NCI-H1417 treated with DMSO at 0.1 percent for 48 hours (cell line): ENCODE results near the gene TTC9.
A peak's percentile ranks its signal among the peaks of the same experiment; 100 is the strongest.
"Not testable (repeated sequence)": the region's sequence is repeated elsewhere in the genome, so short reads cannot be mapped to it uniquely, and the experiment has no call there.

Source experiments
- DNase-seq: peaks from one replicate; lab custom pipeline; 2025; lab: John Stamatoyannopoulos, UW

Gene TTC9

DNA sequence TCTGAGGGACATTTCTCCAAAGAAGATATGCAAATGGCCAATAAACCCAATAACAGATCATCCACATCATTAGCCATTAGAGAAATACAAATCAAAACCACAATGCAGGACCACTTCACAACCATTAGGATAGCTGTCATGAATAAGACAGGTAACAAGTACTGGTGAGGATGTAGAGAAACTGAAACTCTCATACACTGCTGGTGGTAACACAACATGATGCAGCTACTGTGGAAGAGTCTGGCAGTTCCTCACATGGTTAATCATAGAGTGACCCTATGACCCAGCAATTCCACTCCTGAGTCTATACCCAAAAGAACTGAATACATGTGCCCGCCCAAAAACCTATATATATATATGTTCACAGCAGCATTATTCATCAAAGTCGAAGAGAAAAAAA lies 39.0 kb downstream of the TTC9 start:
- no peak for DNase-seq

DNA sequence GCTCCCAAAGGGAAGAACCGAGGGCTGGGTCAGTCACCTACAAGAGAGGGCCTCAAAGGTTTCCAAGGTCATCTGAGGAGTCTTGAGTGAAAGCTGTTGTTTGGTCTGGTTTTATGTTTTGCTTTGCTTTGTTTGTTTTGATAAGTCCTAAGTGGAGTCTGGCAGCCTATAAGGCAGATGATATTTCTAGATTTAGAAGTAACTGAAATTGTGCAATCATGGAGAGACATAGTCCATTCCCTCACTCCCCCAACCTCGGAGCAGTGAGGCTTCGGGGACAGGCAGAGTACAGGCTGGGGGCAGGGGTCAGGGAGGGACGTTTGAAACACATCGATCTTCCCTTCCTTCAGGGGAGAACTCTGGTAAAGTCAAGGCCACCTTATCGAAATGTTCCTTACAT lies 42.3 kb downstream of the TTC9 start:
- no peak for DNase-seq

DNA sequence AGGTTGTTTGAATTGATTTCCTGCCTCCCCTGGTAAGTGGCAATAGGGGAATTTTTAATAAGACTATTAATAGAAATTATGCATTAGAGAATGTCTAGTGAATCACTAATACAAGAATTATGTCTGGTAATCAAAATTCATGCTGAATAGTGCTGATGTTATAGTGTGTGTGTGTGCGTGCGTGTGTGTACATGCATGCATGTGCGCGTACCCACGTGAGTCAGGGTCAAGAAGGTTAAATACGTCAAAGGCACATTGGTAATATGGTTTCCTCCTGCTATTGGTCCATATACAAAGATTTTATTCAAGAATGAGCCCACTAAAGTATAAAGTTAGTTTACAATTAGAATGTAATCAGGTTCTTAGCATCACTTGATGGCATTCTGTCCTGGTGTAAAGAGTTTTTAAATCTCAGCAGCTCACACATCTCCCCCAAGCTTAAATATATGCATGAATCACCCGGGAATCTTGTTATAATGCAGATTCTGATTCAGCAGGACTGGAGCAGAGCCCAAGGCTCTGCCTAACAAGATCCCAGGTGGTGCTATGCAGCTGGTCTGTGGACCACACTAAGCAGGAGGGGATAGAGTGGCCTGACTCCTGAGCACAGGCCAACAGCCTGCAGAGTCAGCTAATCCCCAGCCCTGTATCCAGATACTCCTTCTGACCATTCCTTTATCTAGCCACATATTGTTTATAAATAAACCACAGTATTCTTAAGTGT lies 43.9 kb downstream of the TTC9 start:
- no peak for DNase-seq

DNA sequence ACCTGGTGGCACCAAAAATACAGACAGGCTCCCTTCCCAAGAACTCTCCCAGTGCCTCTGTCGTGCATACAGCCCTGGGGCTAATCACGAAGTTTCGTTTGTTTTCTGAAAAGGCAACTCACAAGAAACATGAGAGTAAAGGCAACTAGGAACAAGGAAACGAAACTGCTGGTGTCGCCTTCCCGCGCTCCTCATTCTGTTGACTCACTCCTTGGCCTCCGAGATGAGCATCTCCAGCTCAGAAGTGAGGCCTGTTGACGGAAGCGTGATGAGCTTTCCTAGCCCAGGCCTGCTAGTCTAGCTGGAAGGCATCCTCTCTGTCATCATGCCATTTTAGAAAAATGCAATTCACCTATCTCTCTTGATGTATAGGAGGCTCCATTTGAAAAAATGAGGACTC lies 50.5 kb downstream of the TTC9 start:
- DNase-seq, result no peak

DNA sequence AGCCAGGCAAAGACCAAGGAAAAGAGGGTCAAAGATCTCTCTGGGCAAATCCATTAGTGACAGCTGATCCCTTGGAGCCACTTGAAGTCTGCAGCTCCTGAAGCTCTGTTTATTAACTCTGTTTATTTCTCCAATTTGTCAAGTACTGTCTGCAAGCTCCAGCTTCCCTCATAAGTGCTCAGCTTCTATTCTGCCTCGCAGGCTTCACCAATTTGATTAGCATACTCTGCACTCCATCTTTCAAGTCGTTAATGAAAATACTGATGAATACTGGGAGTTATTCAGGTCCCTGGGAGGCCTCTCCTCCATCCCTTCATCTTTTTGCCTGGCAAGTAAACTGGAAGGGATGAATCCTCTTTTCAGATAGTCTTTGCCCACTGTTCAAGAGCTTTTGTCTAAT lies 54.3 kb downstream of the TTC9 start:
- no peak for DNase-seq

DNA sequence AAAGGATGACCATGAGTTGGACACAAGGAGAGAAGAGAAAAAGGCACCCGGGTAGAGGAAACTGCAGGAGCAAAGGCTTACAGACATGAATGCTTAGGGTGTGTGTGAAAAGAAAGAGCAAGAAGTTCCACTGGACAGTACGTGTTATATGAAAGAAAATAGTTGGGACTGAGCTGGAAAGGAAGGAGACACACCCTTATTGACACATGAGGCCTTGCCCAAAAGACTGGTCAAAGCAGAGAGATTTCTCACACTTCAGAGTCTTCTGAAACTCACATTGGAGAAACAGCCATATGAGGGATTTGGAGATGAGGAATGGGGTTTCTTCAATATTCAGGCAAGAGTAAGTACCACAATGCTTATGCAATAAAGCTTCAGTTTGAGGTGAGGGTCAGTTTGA lies 56.0 kb downstream of the TTC9 start:
- DNase-seq, result no peak

DNA sequence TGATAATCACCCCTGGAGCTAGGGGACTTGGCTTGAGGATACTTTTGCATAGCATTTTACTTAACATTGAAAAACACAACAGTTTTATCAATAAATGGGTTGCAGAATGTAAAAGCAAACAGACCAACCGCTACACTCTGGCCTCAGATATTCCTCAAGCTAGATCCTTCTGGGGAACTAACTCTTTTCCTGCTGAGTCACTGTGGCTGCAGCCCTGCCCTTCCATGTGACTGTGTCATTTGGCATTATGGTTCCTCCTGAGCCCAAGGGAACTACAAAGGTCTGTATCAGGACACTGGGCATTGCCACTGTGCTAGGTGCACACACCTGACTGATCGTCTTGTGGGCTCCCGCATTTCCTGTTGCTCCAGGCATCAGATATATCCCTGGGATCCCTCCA lies 56.6 kb downstream of the TTC9 start:
- no peak for DNase-seq

DNA sequence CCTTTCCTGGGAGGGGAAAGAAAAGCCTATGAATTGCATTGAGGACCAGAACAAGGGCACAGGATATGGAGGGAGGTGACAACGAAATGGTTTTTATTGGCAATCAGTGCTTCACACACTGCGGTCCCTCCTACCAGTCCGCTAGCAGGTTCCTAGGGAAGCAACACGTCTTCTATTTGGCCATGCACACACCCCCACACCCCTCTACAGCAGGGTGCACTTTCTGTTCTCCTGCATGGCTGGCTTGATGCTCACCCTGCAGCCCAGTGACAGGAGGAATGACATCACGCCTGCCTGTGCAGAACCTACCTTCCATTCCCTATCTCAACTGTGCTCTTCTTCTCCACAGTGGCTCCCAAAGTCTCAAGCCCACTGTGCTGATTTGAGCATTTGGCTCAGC lies 57.9 kb downstream of the TTC9 start:
- DNase-seq, result no peak

DNA sequence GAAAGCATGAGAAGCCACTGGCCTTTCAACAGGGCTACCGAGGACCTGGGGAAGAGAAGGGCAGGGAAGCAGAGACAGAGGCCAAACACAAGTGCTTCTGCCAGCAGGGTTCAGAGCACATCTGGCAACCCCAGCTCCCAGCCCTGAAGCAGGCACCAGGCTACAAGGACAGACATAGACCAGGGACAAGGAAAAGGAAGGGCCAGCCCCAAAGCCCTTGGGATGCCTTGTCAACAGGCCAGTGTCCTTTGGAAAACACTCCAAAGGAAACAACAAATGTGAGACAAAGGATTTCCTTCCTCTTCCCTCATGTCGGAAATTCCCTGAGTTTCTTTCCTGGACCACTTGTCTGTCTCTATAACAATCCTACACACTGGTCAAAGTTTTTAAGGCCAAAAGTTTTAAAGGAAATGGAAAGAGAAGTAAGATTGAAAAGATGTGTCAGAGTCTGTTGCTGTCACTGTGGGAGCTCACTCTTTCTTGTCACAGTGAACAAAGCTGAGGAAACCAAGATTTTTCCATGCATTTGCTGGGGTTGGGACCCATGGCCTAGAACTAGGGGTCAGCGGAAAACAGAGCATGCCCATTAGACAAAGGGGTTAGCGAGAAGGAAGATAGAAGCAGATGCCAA lies 59.4 kb downstream of the TTC9 start:
- DNase-seq, result no peak

DNA sequence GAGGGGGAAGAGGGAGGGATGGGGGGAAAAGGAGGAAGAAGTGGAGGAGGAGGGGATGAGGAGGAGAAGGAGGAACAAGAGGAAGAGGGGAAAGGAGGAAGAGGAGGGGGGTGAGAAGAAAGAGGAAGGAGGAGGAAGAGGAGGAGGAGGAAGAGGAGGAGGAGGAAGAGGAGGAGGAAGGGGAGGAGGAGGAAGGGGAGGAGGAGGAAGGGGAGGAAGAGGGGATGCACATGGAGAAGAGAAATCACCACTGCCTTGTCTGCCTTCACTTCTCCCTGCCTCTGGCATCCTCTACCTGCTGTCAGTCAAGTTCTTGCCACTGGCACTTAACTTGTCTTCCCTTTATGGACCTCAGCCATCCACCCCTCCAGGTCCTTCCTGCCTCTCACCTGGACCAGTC lies 59.9 kb downstream of the TTC9 start:
- DNase-seq, result no peak

DNA sequence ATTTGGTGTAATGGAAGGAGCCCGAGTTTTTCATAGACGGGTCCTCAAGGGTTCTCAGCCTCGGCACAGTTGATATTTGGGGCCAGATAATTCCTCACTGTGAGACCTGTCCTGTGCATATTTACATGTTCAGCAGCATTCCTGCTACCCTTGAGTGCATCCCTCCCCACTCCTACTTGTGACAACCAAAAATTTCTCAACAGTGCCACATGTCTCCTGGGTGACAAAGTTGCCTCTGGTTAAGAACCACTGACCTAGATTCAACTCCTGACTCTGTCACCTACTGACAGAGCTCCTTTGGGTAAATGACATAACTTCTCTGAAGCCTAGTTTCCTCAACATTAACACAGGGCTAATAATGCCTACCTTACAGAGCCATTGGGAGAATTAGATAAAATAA lies 60.4 kb downstream of the TTC9 start:
- DNase-seq, result no peak

DNA sequence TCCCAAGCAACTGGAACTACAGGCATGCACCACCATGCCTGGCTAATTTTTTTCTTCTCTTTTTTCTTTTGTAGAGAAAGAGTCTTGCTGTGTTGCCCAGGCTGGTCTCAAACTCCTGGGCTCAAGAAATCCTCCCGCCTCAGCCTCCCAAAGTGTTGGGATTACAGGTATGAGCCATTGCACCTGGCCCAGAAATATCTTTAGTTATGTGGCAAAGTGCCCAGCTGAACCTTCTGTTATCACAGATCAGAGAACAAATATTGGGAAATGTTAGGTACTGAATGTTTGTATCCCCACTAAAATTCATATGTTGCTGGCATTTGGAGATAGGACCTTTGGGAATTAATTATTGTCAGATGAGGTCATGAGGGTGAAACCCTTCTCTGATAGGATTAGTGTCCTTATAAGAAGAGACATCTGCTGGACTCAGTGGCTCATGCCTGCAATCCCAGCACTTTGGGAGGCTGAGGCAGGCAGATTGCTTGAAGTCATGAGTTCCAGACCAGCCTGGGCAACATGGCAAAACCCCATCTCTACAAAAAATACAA lies 62.0 kb downstream of the TTC9 start:
- DNase-seq, result not testable (repeated sequence)

DNA sequence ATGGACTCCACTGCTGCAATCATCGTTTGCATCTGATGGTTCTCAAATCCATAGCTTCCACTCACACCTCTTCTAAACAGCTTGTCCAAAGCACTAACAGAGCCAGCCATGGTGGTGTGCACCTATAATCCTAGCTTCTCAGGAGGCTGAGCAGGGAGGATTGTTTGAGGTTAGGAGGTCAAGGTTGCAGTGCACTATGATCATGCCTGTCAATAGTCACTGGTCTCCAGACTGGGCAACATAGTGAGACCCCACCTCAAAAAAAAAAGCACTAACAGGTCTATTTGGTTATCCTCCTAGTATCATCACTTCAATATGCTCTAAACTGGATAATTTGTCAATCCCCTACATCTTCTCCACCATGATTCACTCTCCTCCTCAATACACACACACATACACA lies 63.2 kb downstream of the TTC9 start:
- DNase-seq, result no peak

DNA sequence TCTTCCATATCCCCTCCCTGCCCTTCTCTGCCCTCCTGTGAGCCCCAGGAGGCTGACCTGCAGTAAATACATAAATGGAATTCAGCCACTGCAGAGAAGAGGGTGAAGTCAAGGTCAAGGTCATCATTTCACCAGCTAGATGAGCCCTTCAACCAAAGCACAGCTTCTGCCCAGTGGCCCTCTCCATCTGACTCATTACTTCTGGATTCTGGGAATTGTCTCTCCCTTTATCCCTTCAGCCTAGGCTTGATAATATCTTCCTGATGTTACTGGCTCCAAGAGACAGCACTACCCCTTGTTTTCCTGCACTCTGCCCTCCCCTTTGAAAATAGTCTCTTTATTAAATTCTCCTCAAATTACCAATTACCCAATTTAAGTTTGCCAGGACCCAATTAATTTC lies 64.5 kb downstream of the TTC9 start:
- no peak for DNase-seq

DNA sequence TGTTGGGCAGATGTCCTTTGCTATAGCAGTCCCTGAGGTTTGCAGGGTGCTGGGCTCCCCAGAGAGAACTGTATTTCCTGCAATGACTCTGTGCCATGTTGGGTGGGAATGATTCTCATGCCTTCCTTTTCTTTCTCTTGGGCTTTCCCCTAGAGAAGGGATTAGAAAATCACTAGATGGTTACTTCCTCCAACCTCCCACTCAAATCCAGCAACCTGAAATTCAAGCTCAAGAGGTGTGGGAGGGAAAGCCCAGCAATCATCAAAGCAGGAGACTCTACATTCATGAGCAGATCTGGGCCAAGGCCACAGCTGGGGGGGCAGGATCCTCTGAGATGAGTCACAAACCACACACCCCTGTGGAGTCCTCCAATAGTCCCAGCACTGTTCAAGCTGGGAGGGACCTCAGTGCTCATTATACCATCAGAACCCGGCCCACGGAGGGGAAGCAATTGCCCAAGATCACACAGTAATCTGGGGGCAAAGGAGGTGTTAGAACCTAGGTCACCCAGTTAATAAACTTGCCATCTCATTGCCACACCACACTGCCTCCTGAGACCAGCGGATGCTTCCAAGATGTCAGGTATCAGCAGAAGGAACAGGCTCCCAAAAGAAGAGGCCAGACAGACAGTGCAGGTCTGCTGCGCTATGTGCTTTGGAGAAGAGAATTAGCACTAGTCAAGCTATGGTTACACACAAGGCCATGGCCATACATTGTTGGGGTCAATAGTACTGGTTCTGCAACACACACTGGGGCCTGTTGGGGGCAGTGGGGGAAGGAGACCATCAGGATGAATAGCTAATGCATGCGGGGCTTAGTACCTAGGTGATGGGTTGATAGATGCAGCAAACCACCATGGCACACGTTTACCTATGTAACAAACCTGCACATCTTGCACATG lies 65.7 kb downstream of the TTC9 start:
- DNase-seq, result no peak

DNA sequence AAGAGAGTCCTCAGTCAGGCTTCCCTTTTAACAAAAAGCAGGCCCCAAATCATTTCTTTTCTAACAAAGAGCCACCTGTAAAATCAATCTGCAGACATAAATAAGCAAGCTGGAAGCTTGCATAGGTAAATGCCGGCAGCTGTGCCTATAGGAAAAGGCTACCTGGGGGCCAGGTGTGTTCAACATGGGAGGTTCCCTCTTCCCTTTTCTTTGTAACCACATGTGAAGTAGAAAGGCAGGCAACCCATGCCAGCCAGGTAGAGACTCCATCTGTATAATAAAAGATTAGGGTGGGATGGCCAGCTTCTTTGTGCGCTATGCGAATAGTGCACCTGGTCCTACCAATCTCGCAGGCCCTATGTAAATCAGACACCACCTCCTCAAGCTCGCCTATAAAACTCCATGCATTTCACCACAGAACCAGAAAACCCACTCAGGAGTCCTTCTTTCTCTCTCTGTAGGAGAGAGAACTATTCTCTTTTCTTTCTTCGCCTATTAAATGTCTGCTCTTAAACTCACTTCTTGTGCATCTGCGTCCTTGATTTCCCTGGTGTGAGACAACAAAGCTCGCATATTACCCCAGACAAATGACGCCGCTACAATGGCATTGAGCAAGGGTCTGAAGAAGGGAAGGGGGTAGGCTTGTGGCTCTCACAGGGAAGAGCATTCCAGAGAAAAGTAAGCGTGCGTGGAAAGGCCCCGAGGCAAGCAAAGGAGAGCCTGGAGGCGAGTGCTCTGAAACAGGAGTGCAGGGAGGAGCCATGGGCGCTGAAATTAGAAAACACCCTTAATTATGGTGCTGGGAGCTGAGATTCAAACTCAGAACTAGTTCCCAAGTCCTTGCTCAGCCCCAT lies 67.2 kb downstream of the TTC9 start:
- DNase-seq, result peak; percentile 64

DNA sequence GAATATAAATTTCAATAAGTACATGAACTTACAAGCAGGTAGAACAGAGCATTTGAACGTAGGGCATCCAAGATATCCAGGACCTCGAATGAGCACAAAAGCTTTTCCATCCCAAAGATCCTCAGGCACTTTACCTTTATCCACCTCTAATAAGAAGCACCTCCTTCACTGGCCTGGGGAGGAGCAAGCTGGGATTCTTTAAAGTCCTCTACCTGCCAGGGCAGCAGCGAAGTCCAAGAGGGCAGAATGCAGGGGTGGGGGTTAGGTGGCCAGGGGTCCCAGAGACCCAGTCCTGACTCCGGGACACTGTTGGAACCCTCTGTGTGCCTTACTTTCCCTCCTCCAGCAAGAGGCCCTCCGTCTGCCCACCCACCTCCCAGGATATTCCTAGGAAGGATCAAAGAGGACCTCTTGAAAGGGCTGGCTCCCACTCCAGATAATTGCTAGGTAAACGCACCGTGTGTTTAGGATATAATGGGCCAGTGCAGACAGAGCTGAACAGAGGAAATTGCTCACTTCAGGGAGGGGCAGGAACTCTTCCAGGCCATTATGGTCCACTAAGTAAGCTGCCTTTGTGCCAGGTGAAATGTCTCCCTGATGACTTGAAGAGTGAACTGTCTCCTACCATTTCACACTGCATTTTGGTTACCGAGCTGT lies 68.1 kb downstream of the TTC9 start:
- peak; percentile 97 for DNase-seq

DNA sequence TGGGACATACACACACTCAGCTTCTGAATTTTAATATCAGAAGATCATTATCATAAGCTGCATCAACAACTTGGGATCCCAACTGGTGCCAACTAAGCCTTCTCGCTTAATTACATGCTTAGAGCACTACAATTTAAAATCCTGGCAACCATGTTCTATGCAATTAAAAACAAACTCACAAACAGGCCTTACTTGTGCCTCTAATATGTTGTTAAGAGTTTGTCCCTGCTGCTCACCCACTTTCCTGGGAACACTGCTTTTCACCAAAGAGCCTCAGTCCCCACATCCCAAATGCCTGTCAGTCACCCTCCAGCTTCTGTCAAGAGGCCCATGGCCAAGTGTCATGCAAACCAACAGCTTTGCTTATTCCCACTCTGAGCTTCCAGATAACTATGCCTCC lies 69.7 kb downstream of the TTC9 start:
- peak; percentile 10 for DNase-seq

DNA sequence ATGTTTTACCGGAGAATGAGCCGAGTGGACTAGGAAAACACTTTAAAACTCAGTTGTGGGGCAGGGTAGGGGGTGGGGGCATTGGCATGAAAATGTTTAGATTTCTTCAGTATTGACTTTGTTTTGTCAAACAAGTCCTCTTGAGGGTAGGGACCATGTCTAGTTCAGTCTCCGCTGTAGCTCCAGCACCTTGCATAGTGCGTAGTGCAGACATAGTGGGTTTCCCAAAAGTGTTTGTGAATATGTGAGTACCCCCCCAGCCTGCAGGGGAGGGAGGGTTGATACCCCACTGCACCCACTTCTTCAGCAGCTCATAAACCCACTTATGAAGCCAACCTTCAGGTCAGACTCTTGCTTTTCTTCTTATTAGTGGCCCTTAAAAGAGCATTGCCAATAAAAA lies 71.4 kb downstream of the TTC9 start:
- DNase-seq, result no peak

DNA sequence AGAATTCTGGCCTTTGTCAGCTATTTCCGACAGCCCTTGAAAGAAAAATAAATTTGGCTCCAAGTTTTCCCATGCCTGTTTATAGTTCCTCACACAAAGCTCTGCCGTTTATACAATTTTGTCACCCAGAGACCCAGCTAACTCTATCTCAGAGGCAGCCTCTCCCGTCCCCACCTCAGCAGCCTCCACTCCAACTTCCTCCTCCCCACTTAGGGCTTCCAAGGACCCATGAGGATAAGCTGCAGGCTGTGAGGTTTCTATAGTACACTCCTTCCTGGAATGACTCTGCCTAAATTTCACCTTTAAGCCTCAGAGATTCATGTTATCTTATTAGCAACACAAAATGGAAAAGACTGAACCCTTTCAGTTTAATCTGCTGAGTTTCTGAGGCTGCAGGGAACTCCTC lies 71.8 kb downstream of the TTC9 start:
- DNase-seq, result no peak

DNA sequence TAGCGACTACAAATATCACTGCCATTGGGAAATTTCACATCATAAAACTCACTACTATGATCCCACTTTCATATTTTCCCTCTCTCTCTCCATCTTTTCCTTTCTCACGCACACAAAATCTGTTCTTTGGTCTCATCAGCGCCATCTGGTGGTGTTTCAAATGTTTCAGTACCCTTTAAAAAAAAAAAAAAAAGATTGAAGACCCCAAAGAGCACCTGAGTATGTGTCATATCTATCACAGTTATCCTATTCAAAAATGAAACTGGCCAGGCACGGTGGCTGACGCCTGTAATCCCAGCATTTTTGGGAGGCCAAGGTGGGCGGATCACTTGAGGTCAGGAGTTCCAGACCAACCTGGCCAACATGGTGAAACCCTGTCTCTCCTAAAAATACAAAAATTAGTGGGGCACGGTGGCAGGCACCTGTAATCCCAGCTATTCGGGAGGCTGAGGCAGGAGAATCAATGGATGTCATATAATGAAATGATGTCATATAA lies 72.4 kb downstream of the TTC9 start:
- DNase-seq, result peak; percentile 65
